B cell (primary cell): ENCODE measurements around the gene SRGAP2C.
"Not testable (repeated sequence)": the region's sequence is repeated elsewhere in the genome, so short reads cannot be mapped to it uniquely, and the experiment has no call there.

Experiments
- CTCF ChIP-seq: fragments of 200-600 bp; IDR thresholded peaks from one replicate; pipeline ENCODE4 v1.8.0; 2022; ENCODE audit warnings: antibody characterized with exemption, mild to moderate bottlenecking
- EZH2 ChIP-seq: IDR thresholded peaks from 2 replicates; pipeline ENCODE4 v1.6.1; 2012; ENCODE audit warnings: borderline replicate concordance, low read depth, mild to moderate bottlenecking, moderate library complexity, low read length; ENCODE audit not compliant: insufficient read depth, poor library complexity, severe bottlenecking

GRCh38 chr1:121205786-121206711 is 21.3 kb downstream of the SRGAP2C start:
- TF ChIP-seq EZH2, CTCF: not testable (repeated sequence)
